Activated CD4-positive, alpha-beta memory T cell treated with anti-CD3 and anti-CD28 coated beads for 36 hours (primary cell): ENCODE measurements around the gene CCDC183. TPM values are rescaled to one million over a fixed set of nuclear protein-coding genes. Genes with fewer than 3 reads are reported as not detected.

Source experiments
- CTCF ChIA-PET: fragments of 350-600 bp; sonication (Branson Sonifier 250); formaldehyde crosslinking; loops from one replicate; lab custom pipeline; 2021; ENCODE audit warnings: antibody characterized with exemption, inconsistent platforms; lab: Charles Lee
- POLR2A ChIA-PET: fragments of 350-600 bp; sonication (Branson Sonifier 250); formaldehyde crosslinking; loops from one replicate; lab custom pipeline; 2021; ENCODE audit warnings: antibody characterized with exemption; lab: Charles Lee
- DNase-seq: peaks from one replicate; pipeline ENCODE4 v3.0.0-alpha.2; 2020
- H3K27ac Mint-ChIP-seq: one replicate; pipeline ENCODE4 v1.8.0; 2021; ENCODE audit warnings: mixed read lengths
- H3K27me3 Mint-ChIP-seq: one replicate; pipeline ENCODE4 v1.8.0; 2021; ENCODE audit warnings: mixed read lengths
- H3K36me3 Mint-ChIP-seq: one replicate; pipeline ENCODE4 v1.8.0; 2021; ENCODE audit warnings: mixed read lengths
- H3K4me1 Mint-ChIP-seq: one replicate; pipeline ENCODE4 v1.8.0; 2021; ENCODE audit warnings: low read depth, mixed read lengths
- H3K4me3 Mint-ChIP-seq: one replicate; pipeline ENCODE4 v1.8.0; 2021; ENCODE audit warnings: mild to moderate bottlenecking, mixed read lengths
- H3K9me3 Mint-ChIP-seq: one replicate; pipeline ENCODE4 v1.8.0; 2021; ENCODE audit warnings: mixed read lengths
- intact Hi-C: fragments of 100-400 bp; cut with micrococcal nuclease; formaldehyde crosslinking; loops from one replicate; pipeline ENCODE4 v1.15.1; 2023
- total RNA-seq, 2 experiments: library from RNA; stranded (reverse); gene quantifications; one replicate each; pipeline ENCODE4 v1.2.3, GENCODE V29; 2021

The CCDC183 gene
- total RNA-seq, 2 experiments from 2014 or later, result 0.21 to 0.36 TPM

- no peak overlapping the region for H3K27ac Mint-ChIP-seq
- intact Hi-C loops, result loop anchor here (5.0 kb wide), 2 partner anchors 38 to 242 kb away; partner anchors contain the start of genes MAN1B1 and RABL6
- no peak overlapping the region for H3K4me3 Mint-ChIP-seq
- no peaks in the 10 kb centered on the region for H3K9me3 Mint-ChIP-seq
- DNase-seq, result no peak
- POLR2A ChIA-PET, result no interaction called here
- CTCF ChIA-PET, result interaction anchor here (0.6 to 4.3 kb wide), 8 partner anchors 36 to 190 kb away, joined by 3 to 56 read pairs (median 12); partner anchors contain the start of genes ABCA2, FUT7, RABL6 and TRAF2
- H3K36me3 Mint-ChIP-seq, result peaks cover 11% of the 10 kb centered on the region
- peaks cover 17% of the 10 kb centered on the region for H3K27me3 Mint-ChIP-seq
- H3K4me1 Mint-ChIP-seq, result peaks cover 29% of the 10 kb centered on the region
These were observed 48.8 kb downstream of the CCDC183 start for GRCh38 chr9:136844761-136845464.

GRCh38 chr9:136845465-136846260 lies 49.5 kb downstream of the CCDC183 start:
- Mint-ChIP-seq H3K36me3 (peaks cover 11% of the 10 kb centered on the region), H3K4me3 (no peak overlapping the region), H3K4me1 (peaks cover 31% of the 10 kb centered on the region), H3K27ac (no peak overlapping the region), H3K9me3 (no peaks in the 10 kb centered on the region), H3K27me3 (peaks cover 17% of the 10 kb centered on the region)
- no peak for DNase-seq
- intact Hi-C loops, result loop anchor here (5.0 kb wide), 1 partner anchor 242 kb away; the partner anchor contains the start of gene MAN1B1
- ChIA-PET CTCF (interaction anchor here (0.6 to 3.9 kb wide), 2 partner anchors 103 to 189 kb away, joined by 3 to 22 read pairs; no protein-coding TSS in a partner anchor), POLR2A (no interaction called here)

- H3K36me3 Mint-ChIP-seq, result peaks cover 11% of the 10 kb centered on the region
- POLR2A ChIA-PET, result interaction anchor here (1.4 to 2.4 kb wide), 3 partner anchors 38 to 55 kb away, joined by 3 to 6 read pairs (median 6); no protein-coding TSS in a partner anchor
- peak overlapping the region; percentile 23 for H3K27ac Mint-ChIP-seq
- DNase-seq, result no peak
- H3K4me3 Mint-ChIP-seq, result no peak overlapping the region
- peaks cover 17% of the 10 kb centered on the region for H3K27me3 Mint-ChIP-seq
- H3K4me1 Mint-ChIP-seq, result peaks cover 30% of the 10 kb centered on the region
- intact Hi-C loops, result loop anchor here (5.0 kb wide), 1 partner anchor 241 kb away; the partner anchor contains the start of gene MAN1B1
- CTCF ChIA-PET, result interaction anchor here (1.0 to 1.6 kb wide), 3 partner anchors 56 to 189 kb away, joined by 3 to 4 read pairs (median 3); no protein-coding TSS in a partner anchor
- no peaks in the 10 kb centered on the region for H3K9me3 Mint-ChIP-seq
These were observed 50.4 kb downstream of the CCDC183 start for GRCh38 chr9:136846376-136847087.

GRCh38 chr9:136847088-136847825 lies 51.1 kb downstream of the CCDC183 start:
- Mint-ChIP-seq H3K9me3 (no peaks in the 10 kb centered on the region), H3K4me1 (peaks cover 26% of the 10 kb centered on the region), H3K4me3 (peak overlapping the region; percentile 85), H3K27ac (peak overlapping the region; percentile 8), H3K36me3 (peaks cover 11% of the 10 kb centered on the region), H3K27me3 (peaks cover 17% of the 10 kb centered on the region)
- intact Hi-C loops, result loop anchor here (5.0 kb wide), 1 partner anchor 240 kb away; the partner anchor contains the start of gene MAN1B1
- peak; percentile 40 for DNase-seq
- POLR2A ChIA-PET, result interaction anchor here (1.4 to 2.4 kb wide), 3 partner anchors 37 to 55 kb away, joined by 3 to 6 read pairs (median 6); no protein-coding TSS in a partner anchor
- CTCF ChIA-PET, result interaction anchor here (1.0 to 1.6 kb wide), 4 partner anchors 55 to 188 kb away, joined by 3 to 4 read pairs (median 4); no protein-coding TSS in a partner anchor

GRCh38 chr9:136847826-136848392 lies 51.8 kb downstream of the CCDC183 start:
- H3K9me3 Mint-ChIP-seq, result no peaks in the 10 kb centered on the region
- H3K27me3 Mint-ChIP-seq, result peaks cover 17% of the 10 kb centered on the region
- ChIA-PET POLR2A (interaction anchor here (1.0 to 2.4 kb wide), 3 partner anchors 34 to 54 kb away, joined by 3 to 6 read pairs (median 6); no protein-coding TSS in a partner anchor), CTCF (interaction anchor here (1.0 to 1.6 kb wide), 5 partner anchors 8 to 188 kb away, joined by 3 to 4 read pairs (median 3); no protein-coding TSS in a partner anchor)
- intact Hi-C loops, result loop anchor here (2.0 to 5.0 kb wide), 3 partner anchors 55 to 365 kb away; partner anchors contain the start of genes MAN1B1 and SEC16A
- peak overlapping the region; percentile 8 for H3K27ac Mint-ChIP-seq
- DNase-seq, result peak; percentile 89
- H3K4me3 Mint-ChIP-seq, result peak overlapping the region; percentile 85
- H3K36me3 Mint-ChIP-seq, result peaks cover 11% of the 10 kb centered on the region
- peaks cover 24% of the 10 kb centered on the region for H3K4me1 Mint-ChIP-seq

- Mint-ChIP-seq H3K27ac (peak overlapping the region; percentile 77), H3K36me3 (peaks cover 11% of the 10 kb centered on the region), H3K27me3 (peaks cover 17% of the 10 kb centered on the region), H3K4me3 (peak overlapping the region; percentile 85), H3K9me3 (no peaks in the 10 kb centered on the region), H3K4me1 (peaks cover 21% of the 10 kb centered on the region)
- ChIA-PET POLR2A (interaction anchor here (1.0 to 2.4 kb wide), 3 partner anchors 34 to 53 kb away, joined by 3 to 6 read pairs (median 6); no protein-coding TSS in a partner anchor), CTCF (interaction anchor here (1.1 to 1.3 kb wide), 3 partner anchors 8 to 82 kb away, joined by 3 to 4 read pairs (median 3); no protein-coding TSS in a partner anchor)
- intact Hi-C loops, result loop anchor here (1.0 to 5.0 kb wide), 4 partner anchors 38 to 366 kb away; partner anchors contain the start of genes MAN1B1, SEC16A and TRAF2
- DNase-seq, result peak; percentile 65
These were observed 52.4 kb downstream of the CCDC183 start for GRCh38 chr9:136848393-136849037.

- peaks cover 11% of the 10 kb centered on the region for H3K36me3 Mint-ChIP-seq
- CTCF ChIA-PET, result interaction anchor here (1.2 to 1.3 kb wide), 2 partner anchors 9 to 81 kb away, joined by 3 read pairs; no protein-coding TSS in a partner anchor
- peaks cover 19% of the 10 kb centered on the region for H3K4me1 Mint-ChIP-seq
- peak within 1 kb of the TSS; percentile 85 for H3K4me3 Mint-ChIP-seq
- intact Hi-C loops, result loop anchor here (1.0 to 5.0 kb wide), 4 partner anchors 37 to 366 kb away; partner anchors contain the start of genes MAN1B1, SEC16A and TRAF2
- peak; percentile 98 for DNase-seq
- no peaks in the 10 kb centered on the region for H3K9me3 Mint-ChIP-seq
- POLR2A ChIA-PET, result interaction anchor here (1.0 kb wide), 1 partner anchor 33 kb away, joined by 3 read pairs; no protein-coding TSS in a partner anchor
- peaks cover 17% of the 10 kb centered on the region for H3K27me3 Mint-ChIP-seq
- peak within 1 kb of the TSS; percentile 90 for H3K27ac Mint-ChIP-seq
These were observed 53.2 kb downstream of the CCDC183 start, which contains the start of gene PHPT1 for GRCh38 chr9:136849038-136849959. Gene PHPT1 (plus strand): TSS chr9:136849409. CDS start chr9:136849431, 22 bp downstream.

- H3K36me3 Mint-ChIP-seq, result peaks cover 11% of the 10 kb centered on the region
- H3K4me1 Mint-ChIP-seq, result peaks cover 19% of the 10 kb centered on the region
- ChIA-PET POLR2A (no interaction called here), CTCF (no interaction called here)
- H3K27me3 Mint-ChIP-seq, result peaks cover 15% of the 10 kb centered on the region
- peak overlapping the region; percentile 51 for H3K27ac Mint-ChIP-seq
- H3K4me3 Mint-ChIP-seq, result peak overlapping the region; percentile 85
- H3K9me3 Mint-ChIP-seq, result no peaks in the 10 kb centered on the region
- intact Hi-C loops, result loop anchor here (1.0 to 5.0 kb wide), 4 partner anchors 36 to 367 kb away; partner anchors contain the start of genes MAN1B1, SEC16A and TRAF2
- no peak for DNase-seq
These were observed 54.1 kb downstream of the CCDC183 start for GRCh38 chr9:136849960-136850865.
